ENCODE results near the gene SEMA3F. TPM values are rescaled to one million over a fixed set of nuclear protein-coding genes. Genes with fewer than 3 reads are reported as not detected.
A peak's percentile ranks its signal among the peaks of the same experiment; 100 is the strongest.

SEMA3F gene
- total and polyA plus RNA-seq, 4 donors, result 27.8 to 54.3 (median 47.4) TPM

DNA sequence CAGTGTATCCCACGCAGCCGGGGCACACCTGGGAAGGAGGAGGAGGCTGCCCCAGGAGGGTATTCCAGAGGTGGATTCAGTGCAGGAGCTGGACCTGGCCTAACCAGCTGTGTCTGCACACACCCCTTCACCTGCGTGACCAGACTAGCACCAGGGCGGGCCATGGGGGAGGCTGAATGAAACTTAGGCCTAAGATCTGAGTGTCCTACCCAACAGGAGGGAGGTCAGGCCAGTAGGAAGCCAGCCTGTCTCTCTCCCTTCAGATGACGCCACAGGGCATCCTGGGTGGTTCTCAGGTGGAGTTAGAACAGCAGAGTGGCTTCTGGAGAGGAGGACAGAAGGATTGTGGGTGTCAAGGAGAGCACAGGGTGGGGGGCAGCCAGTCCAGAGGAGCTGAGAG, 3.4 kb upstream of the SEMA3F start:
- H3K27me3 ChIP-seq (ENCODE audit: control insufficient read depth in 3 of 3, insufficient read depth in 3 of 3, low read length in 2 of 3), result no peaks in the 10 kb centered on the region
- DNase-seq, result no peak
- H3K9me3 ChIP-seq (ENCODE audit: control insufficient read depth in 4 of 4, insufficient read depth in 3 of 4, low read length in 3 of 4), result no peaks in the 10 kb centered on the region
- peaks cover 0 to 58% (median 13%) of the 10 kb centered on the region in 5 donors for H3K4me1 ChIP-seq (ENCODE audit: control insufficient read depth in 5 of 5, insufficient read depth in 5 of 5, low read length in 5 of 5)
- H3K4me3 ChIP-seq, result no peak overlapping the region
- no peak for ATAC-seq (ENCODE audit: insufficient read depth, low FRiP score)
- H3K9ac ChIP-seq (ENCODE audit: insufficient read depth in 1 of 2, low read length in 2 of 2), result no peak overlapping the region
- 70 to 77% methylated on average over 5 of the region's 5 CpGs for WGBS, 2 donors
- H3K27ac ChIP-seq (ENCODE audit: low read depth in 1 of 2, low read length in 1 of 2), result no peak overlapping the region
- H3K36me3 ChIP-seq (ENCODE audit: control insufficient read depth in 4 of 4, insufficient read depth in 4 of 4, low read length in 4 of 4), result no peaks in the 10 kb centered on the region
- TF ChIP-seq, protein P1, sequence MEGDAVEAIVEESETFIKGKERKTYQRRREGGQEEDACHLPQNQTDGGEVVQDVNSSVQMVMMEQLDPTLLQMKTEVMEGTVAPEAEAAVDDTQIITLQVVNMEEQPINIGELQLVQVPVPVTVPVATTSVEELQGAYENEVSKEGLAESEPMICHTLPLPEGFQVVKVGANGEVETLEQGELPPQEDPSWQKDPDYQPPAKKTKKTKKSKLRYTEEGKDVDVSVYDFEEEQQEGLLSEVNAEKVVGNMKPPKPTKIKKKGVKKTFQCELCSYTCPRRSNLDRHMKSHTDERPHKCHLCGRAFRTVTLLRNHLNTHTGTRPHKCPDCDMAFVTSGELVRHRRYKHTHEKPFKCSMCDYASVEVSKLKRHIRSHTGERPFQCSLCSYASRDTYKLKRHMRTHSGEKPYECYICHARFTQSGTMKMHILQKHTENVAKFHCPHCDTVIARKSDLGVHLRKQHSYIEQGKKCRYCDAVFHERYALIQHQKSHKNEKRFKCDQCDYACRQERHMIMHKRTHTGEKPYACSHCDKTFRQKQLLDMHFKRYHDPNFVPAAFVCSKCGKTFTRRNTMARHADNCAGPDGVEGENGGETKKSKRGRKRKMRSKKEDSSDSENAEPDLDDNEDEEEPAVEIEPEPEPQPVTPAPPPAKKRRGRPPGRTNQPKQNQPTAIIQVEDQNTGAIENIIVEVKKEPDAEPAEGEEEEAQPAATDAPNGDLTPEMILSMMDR (IDR thresholded peaks at IDR 0.05; ENCODE audit: control extremely low read depth, extremely low read depth), result no peak

DNA sequence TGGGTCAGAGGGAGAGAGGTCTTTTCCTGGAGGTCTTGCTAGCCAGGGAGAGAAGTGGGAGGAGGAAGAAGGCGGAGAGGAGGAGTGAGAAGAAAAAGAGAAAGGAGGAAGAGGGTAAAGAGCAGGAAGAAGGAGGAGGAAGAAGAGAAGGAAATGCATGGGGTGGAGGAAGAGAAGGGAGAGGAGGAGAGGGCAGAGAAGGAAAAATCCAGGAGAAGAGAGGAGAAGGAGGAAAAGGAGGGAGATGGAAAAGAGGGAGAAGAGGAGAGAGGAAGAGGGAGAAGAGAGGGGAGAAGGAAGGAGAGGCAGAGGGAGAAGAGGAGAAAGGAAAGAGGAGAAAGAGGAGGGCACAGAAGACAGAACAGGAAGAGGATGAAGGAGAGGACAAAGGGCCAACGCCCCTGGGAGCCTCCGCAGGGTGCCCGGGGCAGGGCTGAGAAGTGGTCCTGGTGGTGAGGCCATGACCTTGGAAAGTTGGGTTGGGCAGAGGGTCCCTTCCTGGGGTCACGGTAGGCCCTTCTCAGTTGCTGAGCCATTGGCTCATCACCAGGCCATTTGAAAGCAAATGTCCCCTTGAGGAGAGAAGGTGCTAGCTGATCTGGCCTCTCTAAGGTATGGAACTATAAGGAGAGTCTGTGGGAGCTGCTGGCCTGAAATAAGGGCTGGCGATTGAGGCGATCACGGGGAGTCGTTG, 1.2 kb upstream of the SEMA3F start:
- no peaks in the 10 kb centered on the region for H3K9me3 ChIP-seq (ENCODE audit: control insufficient read depth in 4 of 4, insufficient read depth in 3 of 4, low read length in 3 of 4)
- TF ChIP-seq, protein P1 (IDR thresholded peaks at IDR 0.05; ENCODE audit: control extremely low read depth, extremely low read depth), result no peak

DNA sequence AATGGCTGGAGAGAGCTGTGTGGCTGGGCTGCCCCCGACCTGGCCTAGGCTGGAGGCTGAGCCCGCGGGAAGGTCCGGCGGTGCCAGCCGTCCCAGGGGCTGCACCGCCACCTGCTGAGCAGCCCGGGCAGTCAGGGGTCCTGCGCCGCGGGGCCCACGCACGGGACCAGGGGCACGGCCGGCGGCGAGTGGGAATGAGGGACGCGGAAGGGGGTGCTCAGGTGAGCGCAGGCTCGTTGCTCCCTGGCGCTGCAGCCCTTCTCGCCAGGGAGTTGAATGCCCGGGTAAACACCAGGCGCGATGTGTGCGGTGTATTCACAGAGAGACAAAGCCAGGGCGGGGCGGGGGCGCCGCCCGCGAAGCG, 666 bp upstream of the SEMA3F start:
- TF ChIP-seq, protein P1 (IDR thresholded peaks at IDR 0.05; ENCODE audit: control extremely low read depth, extremely low read depth), result peak; percentile 14
- Histone ChIP-seq H3K9me3 (ENCODE audit: control insufficient read depth in 4 of 4, insufficient read depth in 3 of 4, low read length in 3 of 4) (no peaks in the 10 kb centered on the region), H3K4me1 (ENCODE audit: control insufficient read depth in 5 of 5, insufficient read depth in 5 of 5, low read length in 5 of 5) (peaks cover 0 to 62% (median 18%) of the 10 kb centered on the region in 5 donors), H3K9ac (ENCODE audit: insufficient read depth in 1 of 2, low read length in 2 of 2) (no peak overlapping the region), H3K27ac (ENCODE audit: low read depth in 1 of 2, low read length in 1 of 2) (no peak overlapping the region), H3K36me3 (ENCODE audit: control insufficient read depth in 4 of 4, insufficient read depth in 4 of 4, low read length in 4 of 4) (peaks cover 0 to 2% (median 0%) of the 10 kb centered on the region in 4 donors), H3K27me3 (ENCODE audit: control insufficient read depth in 3 of 3, insufficient read depth in 3 of 3, low read length in 2 of 3) (no peaks in the 10 kb centered on the region), H3K4me3 (peak overlapping the region; percentile 24)
- 1 to 4% methylated on average over 22 to 34 of the region's 34 CpGs for WGBS, 2 donors
- ATAC-seq (ENCODE audit: insufficient read depth, low FRiP score), result no peak
- peak in 1 of 3 donors; percentile 58 for DNase-seq

More for the DNA sequence above, 1.2 kb upstream of the SEMA3F start:
- H3K27me3 ChIP-seq (ENCODE audit: control insufficient read depth in 3 of 3, insufficient read depth in 3 of 3, low read length in 2 of 3), result no peaks in the 10 kb centered on the region
- H3K4me1 ChIP-seq (ENCODE audit: control insufficient read depth in 5 of 5, insufficient read depth in 5 of 5, low read length in 5 of 5), result peaks cover 0 to 62% (median 15%) of the 10 kb centered on the region in 5 donors
- no peak for DNase-seq
- no peak for ATAC-seq (ENCODE audit: insufficient read depth, low FRiP score)
- 48 to 52% methylated on average over 9 of the region's 9 CpGs for WGBS, 2 donors
- H3K9ac ChIP-seq (ENCODE audit: insufficient read depth in 1 of 2, low read length in 2 of 2), result no peak overlapping the region
- H3K27ac ChIP-seq (ENCODE audit: low read depth in 1 of 2, low read length in 1 of 2), result no peak overlapping the region
- H3K36me3 ChIP-seq (ENCODE audit: control insufficient read depth in 4 of 4, insufficient read depth in 4 of 4, low read length in 4 of 4), result no peaks in the 10 kb centered on the region
- no peak overlapping the region for H3K4me3 ChIP-seq
